GM23248 (cell line): ENCODE measurements around the gene DHX58.

Experiments used
- EZH2 ChIP-seq: fragments of 200-600 bp; sonication (generic); IDR thresholded peaks from 2 replicates; pipeline ENCODE4 v1.6.1; 2018; ENCODE audit warnings: antibody characterized with exemption, mild to moderate bottlenecking; ENCODE audit not compliant: insufficient read depth, poor library complexity, severe bottlenecking
- EZH2phosphoT487 ChIP-seq: fragments of 200-600 bp; sonication (generic); IDR thresholded peaks from 2 replicates; pipeline ENCODE4 v1.6.1; 2018; ENCODE audit warnings: antibody characterized with exemption, moderate library complexity, mild to moderate bottlenecking, low read depth; ENCODE audit not compliant: insufficient read depth

GRCh38 chr17:42119301-42119700 is 6.8 kb upstream of the DHX58 start:
- TF ChIP-seq EZH2 (no peak), EZH2phosphoT487 (no peak)
